Left colon (tissue), 2 donors: ENCODE data around the gene GNB3. TPM values are rescaled to one million over a fixed set of nuclear protein-coding genes. Genes with fewer than 3 reads are reported as not detected.

Source experiments
- ATAC-seq: fragments of 200-7000 bp; cut with Tn5 transposase; one replicate; pipeline ENCODE4 v1.9.1; 2020; ENCODE audit warnings: mild to moderate bottlenecking, moderate library complexity
- DNase-seq, 2 donors: peaks; one replicate each; pipeline ENCODE4 v3.0.0-alpha.2; 2020
- intact Hi-C, 2 donors: fragments of 100-400 bp; cut with DNase I in 1 of 2; cut with micrococcal nuclease in 1 of 2; formaldehyde crosslinking; loops; one replicate each; pipeline versions ENCODE4 v1.11.2 to v1.14.0; 2022; cut with DNase I, micrococcal nuclease
- total RNA-seq, 2 donors: library from RNA; stranded (reverse); fragmentation: NEBNext Ultra II Directional; extraction: Animal tissue kit (Norgen Biotek cat#: 25700); gene quantifications; one replicate each; pipeline ENCODE4 v1.2.1, GENCODE V29; 2021
- donor health status: DM: no; HTN: no; CAD: no.
- donor health status: DM: yes; HTN: yes; CAD: no.

The GNB3 gene
- total RNA-seq, 2 donors from 2014 or later: 1.1 to 1.5 TPM

GRCh38 chr12:6822426-6823135 is 18.1 kb upstream of the GNB3 start:
- intact Hi-C loops: loop anchor here in 1 of 2 donors (10.0 kb wide), 1 partner anchor 68 kb away; the partner anchor contains the start of gene MLF2
- no peak for DNase-seq
- no peak for ATAC-seq

DNA sequence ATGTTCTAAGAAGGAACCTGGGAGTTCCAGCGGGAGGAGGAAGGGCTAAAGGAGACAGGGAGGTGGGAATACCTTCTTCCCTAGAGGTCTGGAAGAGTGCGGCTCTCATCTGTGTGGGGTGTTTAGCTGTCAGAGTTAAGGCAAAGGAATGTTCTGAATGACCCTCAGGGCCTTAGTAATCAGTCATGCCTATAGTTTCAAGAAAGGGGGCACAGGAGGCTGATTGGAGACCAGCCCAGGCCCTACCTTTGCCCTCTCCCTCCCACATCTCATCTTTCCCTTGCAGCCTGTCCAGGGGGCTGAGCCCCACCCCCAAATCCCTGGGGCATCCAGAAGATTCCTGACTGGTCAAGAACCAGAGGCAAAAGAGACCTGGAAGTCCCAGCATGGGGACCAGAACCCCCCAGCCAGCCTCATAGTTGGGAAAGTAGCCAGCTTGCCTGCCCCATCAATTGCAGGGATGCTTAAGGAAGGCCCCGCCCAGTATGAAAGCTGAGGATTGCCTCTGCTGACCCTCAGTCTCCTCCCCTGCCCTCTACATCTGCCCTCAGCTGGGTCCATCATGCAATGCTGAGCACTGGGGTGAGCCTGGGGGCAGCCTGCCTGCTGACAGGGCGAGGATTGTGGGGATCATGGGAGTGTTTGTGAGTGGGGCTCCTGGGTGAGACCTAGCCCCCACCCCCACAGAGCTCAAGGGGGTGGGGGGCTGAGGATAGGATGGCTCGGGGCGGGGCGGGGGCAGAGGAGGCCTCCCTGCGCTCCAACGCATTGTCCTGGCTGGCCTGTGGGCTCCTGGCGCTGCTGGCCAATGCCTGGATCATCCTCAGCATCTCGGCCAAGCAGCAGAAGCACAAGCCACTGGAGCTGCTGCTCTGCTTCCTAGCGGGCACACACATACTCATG is 17.3 kb upstream of the GNB3 start:
- intact Hi-C loops: loop anchor here in 1 of 2 donors (10.0 kb wide), 1 partner anchor 69 kb away; the partner anchor contains the start of gene MLF2
- DNase-seq: no peak
- ATAC-seq: no peak

DNA sequence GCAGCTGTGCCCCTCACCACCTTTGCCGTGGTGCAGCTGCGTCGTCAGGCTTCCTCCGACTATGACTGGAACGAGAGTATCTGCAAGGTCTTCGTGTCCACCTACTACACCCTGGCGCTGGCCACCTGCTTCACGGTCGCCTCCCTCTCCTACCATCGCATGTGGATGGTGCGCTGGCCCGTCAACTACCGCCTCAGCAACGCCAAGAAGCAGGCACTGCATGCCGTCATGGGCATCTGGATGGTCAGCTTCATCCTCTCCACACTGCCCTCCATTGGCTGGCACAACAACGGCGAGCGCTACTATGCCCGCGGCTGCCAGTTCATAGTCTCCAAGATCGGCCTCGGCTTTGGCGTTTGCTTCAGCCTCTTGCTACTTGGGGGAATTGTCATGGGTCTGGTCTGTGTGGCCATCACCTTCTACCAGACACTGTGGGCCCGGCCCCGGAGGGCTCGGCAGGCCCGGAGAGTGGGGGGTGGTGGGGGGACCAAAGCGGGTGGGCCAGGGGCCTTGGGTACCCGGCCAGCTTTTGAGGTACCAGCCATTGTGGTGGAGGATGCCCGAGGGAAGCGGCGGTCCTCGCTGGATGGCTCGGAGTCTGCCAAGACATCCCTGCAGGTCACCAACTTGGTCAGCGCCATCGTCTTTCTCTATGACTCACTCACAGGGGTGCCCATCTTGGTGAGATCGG is 16.5 kb upstream of the GNB3 start:
- peak in 1 of 2 donors; percentile 29 for DNase-seq
- intact Hi-C loops: loop anchor here in 1 of 2 donors (10.0 kb wide), 1 partner anchor 69 kb away; the partner anchor contains the start of gene MLF2
- ATAC-seq: no peak

GRCh38 chr12:6824901-6825381 is 15.8 kb upstream of the GNB3 start:
- ATAC-seq (no peak), DNase-seq (no peak)
- intact Hi-C loops: loop anchor here (5.0 to 10.0 kb wide), 2 partner anchors 70 to 88 kb away; partner anchors contain the start of gene MLF2 (in 1 of the 2)

- ATAC-seq (peak; percentile 79), DNase-seq (peak; percentile 71 to 88)
- intact Hi-C loops: loop anchor here (5.0 to 10.0 kb wide), 2 partner anchors 71 to 88 kb away; partner anchors contain the start of gene MLF2 (in 1 of the 2)
Observed at GRCh38 chr12:6825398-6826124, 15.2 kb upstream of the GNB3 start.

- intact Hi-C loops: loop anchor here (5.0 to 10.0 kb wide), 2 partner anchors 71 to 89 kb away; partner anchors contain the start of gene MLF2 (in 1 of the 2)
- ATAC-seq (no peak), DNase-seq (no peak)
Observed at GRCh38 chr12:6826125-6826733, 14.5 kb upstream of the GNB3 start.

- DNase-seq: no peak
- intact Hi-C loops: loop anchor here (5.0 to 10.0 kb wide), 2 partner anchors 72 to 90 kb away; partner anchors contain the start of gene MLF2 (in 1 of the 2)
- ATAC-seq: no peak
Observed at GRCh38 chr12:6826734-6827436, 13.8 kb upstream of the GNB3 start.

GRCh38 chr12:6827437-6827911 is 13.3 kb upstream of the GNB3 start:
- peak; percentile 48 for ATAC-seq
- intact Hi-C loops: loop anchor here (5.0 to 10.0 kb wide), 2 partner anchors 73 to 90 kb away; partner anchors contain the start of gene MLF2 (in 1 of the 2)

GRCh38 chr12:6827982-6828780 is 12.5 kb upstream of the GNB3 start, which contains the start of gene P3H3:
Gene P3H3, plus strand, starts transcription at chr12:6828407. Its CDS starts 34 bp downstream, at chr12:6828441.
- no peak for DNase-seq
- peak; percentile 39 for ATAC-seq
- intact Hi-C loops: loop anchor here (5.0 to 10.0 kb wide), 2 partner anchors 73 to 91 kb away; partner anchors contain the start of gene MLF2 (in 1 of the 2)

More at GRCh38 chr12:6827437-6827911, 13.3 kb upstream of the GNB3 start:
- peak; percentile 83 for DNase-seq

DNA sequence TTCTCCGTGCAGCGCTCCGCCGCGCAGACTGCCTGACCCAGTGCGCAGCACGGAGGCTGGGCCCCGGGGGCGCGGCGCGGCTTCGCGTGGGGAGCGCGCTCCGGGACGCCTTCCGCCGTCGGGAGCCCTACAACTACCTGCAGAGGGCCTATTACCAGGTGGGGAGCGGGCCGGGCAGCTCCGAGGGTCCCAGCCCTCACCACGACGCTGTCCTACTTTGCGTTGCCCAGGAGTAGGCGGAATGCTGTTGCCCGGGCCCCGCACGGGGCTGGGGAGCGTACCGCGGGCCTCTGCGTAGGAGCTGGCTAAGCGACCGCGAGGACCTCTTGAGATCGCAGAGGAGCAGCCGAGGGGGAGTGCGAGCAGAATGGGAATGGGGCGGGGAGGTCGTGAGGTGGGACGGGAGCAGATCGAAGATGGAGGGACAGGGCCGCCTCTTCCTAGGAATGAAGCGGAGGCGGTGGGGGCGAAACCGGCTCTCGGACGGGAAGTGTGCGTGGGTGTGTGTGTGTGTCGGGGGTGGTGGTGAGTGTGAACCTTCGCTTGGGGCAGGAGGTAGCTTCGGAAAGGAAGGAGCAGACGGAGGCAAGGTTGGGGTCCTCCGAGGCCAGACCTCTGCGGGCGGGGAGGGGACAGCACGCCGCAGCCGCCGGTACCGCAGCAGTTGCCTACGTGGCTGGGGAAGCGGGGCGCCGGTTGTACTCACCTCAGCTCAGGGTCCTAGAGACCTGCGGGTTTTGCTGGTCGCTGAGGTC is 11.8 kb upstream of the GNB3 start:
- DNase-seq (peak; percentile 57 to 58), ATAC-seq (peak; percentile 31)
- intact Hi-C loops: loop anchor here (5.0 to 10.0 kb wide), 2 partner anchors 74 to 92 kb away; partner anchors contain the start of gene MLF2 (in 1 of the 2)

DNA sequence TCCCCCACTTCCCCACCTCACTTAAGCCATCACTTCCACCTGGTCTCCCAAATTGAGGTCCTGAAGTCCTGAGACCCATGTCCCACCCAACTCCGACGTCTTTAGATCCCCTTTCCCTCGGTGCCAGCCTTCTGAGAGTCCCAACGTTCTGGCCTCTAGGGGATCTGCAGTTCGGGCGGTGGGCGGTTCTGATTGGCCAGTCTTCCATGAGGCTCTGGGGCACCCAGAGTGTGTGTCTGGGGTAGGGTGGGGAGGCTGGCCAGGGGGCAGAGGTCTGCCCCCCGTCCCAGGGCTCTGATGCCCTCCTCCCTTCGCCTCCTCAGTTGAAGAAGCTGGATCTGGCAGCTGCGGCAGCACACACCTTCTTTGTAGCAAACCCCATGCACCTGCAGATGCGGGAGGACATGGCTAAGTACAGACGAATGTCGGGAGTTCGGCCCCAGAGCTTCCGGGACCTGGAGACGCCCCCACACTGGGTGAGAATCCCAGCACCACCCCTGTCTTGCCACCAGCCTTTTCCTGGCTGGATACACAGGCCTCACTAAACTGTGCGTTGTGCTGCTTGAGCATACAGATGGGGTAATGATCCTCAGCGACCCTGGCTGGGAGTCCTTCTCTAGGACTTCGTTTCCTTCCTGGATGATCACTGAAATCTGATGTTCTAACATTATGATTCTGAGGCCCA is 11.0 kb upstream of the GNB3 start:
- no peak for DNase-seq
- ATAC-seq: peak; percentile 4
- intact Hi-C loops: loop anchor here (5.0 to 10.0 kb wide), 2 partner anchors 75 to 92 kb away; partner anchors contain the start of gene MLF2 (in 1 of the 2)

DNA sequence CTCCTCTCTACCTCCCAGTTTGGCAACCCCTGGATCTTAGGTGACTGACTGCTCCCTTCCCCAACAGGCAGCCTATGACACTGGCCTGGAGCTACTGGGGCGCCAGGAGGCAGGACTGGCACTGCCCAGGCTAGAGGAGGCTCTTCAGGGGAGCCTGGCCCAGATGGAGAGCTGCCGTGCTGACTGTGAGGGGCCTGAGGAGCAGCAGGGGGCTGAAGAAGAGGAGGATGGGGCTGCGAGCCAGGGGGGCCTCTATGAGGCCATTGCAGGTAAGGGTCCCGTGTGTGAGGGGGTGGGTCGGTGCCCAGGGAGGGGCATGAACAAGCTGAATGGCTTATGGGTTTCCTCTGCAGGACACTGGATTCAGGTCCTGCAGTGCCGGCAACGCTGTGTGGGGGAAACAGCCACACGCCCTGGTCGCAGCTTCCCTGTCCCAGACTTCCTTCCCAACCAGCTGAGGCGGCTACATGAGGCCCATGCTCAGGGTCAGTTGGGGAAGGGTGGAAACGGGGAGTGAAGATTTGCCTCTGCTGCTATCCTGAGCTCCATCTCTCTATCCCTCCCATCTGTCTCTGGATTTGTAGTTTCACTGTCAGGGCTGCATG is 10.3 kb upstream of the GNB3 start:
- ATAC-seq (no peak), DNase-seq (no peak)
- intact Hi-C loops: no loop called here

DNA sequence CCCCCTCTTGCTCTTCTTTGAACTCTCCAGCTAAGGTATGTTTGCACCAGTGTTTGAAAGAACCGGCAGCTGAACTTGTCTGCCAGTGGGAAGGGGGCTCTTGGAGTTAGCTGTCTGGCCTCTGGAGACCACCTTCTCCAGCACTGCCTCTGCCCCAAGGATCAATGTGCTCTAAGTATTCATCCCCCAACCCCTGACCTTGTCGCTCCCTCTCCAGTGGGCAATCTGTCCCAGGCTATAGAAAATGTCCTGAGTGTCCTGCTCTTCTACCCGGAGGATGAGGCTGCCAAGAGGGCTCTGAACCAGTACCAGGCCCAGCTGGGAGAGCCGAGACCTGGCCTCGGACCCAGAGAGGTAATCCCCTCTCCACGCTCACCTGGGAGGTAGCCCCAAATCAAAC is 9.7 kb upstream of the GNB3 start:
- no peak for ATAC-seq
- intact Hi-C loops: no loop called here
- no peak for DNase-seq

- ATAC-seq (no peak), DNase-seq (no peak)
- intact Hi-C loops: no loop called here
Observed at GRCh38 chr12:6831450-6831995, 9.2 kb upstream of the GNB3 start.
